Loucy (cell line): ENCODE results near the gene TMEM51.

Experiments
- H2AFZ ChIP-seq: fragments of 200-600 bp; sonication (generic); 2 replicates; pipeline ENCODE4 v1.6.0; 2016; ENCODE audit warnings: antibody characterized with exemption, mild to moderate bottlenecking, low read length, moderate library complexity
- H3F3A ChIP-seq: fragments of 200-600 bp; 2 replicates; pipeline ENCODE4 v1.6.0; 2016; ENCODE audit warnings: antibody characterized with exemption, low read depth, mild to moderate bottlenecking
- H3K27me3 ChIP-seq: fragments of 200-600 bp; sonication (generic); 2 replicates; pipeline ENCODE4 v1.6.1; 2014; ENCODE audit warnings: low read length, mild to moderate bottlenecking; ENCODE audit not compliant: insufficient read depth, poor library complexity, severe bottlenecking
- H3K36me3 ChIP-seq: fragments of 200-600 bp; sonication (generic); 2 replicates; pipeline ENCODE4 v1.6.1; 2016; ENCODE audit warnings: low read length; ENCODE audit not compliant: insufficient read depth
- H3K4me1 ChIP-seq: fragments of 200-600 bp; sonication (generic); 2 replicates; pipeline ENCODE4 v1.5.1; 2014; ENCODE audit warnings: low read length, mild to moderate bottlenecking; ENCODE audit not compliant: insufficient read depth, poor library complexity, severe bottlenecking
- H3K4me2 ChIP-seq: fragments of 200-600 bp; sonication (generic); 2 replicates; pipeline ENCODE4 v1.6.0; 2014; ENCODE audit warnings: antibody characterized with exemption, low read length, low read depth, mild to moderate bottlenecking; ENCODE audit not compliant: poor library complexity, severe bottlenecking
- H3K4me3 ChIP-seq: fragments of 200-600 bp; sonication (generic); 2 replicates; pipeline ENCODE4 v1.5.1; 2014; ENCODE audit warnings: low read length, mild to moderate bottlenecking, mixed read lengths; ENCODE audit not compliant: poor library complexity, severe bottlenecking
- H3K79me2 ChIP-seq: fragments of 200-600 bp; sonication (generic); 2 replicates; pipeline ENCODE4 v1.6.1; 2014; ENCODE audit warnings: low read length; ENCODE audit not compliant: insufficient read depth
- H3K9ac ChIP-seq: fragments of 200-600 bp; sonication (generic); 2 replicates; pipeline ENCODE4 v1.6.0; 2014; ENCODE audit warnings: mild to moderate bottlenecking, low read depth, low read length, moderate library complexity; ENCODE audit not compliant: poor library complexity, severe bottlenecking
- H3K9me2 ChIP-seq: fragments of 200-600 bp; sonication (generic); replicated peaks from 2 replicates; pipeline ENCODE4 v1.6.1; 2016; ENCODE audit warnings: low read depth, low read length, mixed read lengths
- H3K9me3 ChIP-seq: fragments of 200-600 bp; sonication (generic); 2 replicates; pipeline ENCODE4 v1.6.1; 2014; ENCODE audit warnings: mild to moderate bottlenecking, antibody characterized with exemption, low read length, low read depth; ENCODE audit not compliant: insufficient read depth
- H4K20me1 ChIP-seq: fragments of 200-600 bp; sonication (generic); 2 replicates; pipeline ENCODE4 v1.6.0; 2014; ENCODE audit warnings: antibody characterized with exemption, low read length, mild to moderate bottlenecking; ENCODE audit not compliant: insufficient read depth, poor library complexity, severe bottlenecking
- CTCF ChIP-seq: fragments of 200-600 bp; sonication (generic); conservative IDR thresholded peaks from 2 replicates; pipeline ENCODE4 v1.5.1; 2014; ENCODE audit warnings: mild to moderate bottlenecking, antibody characterized with exemption, low read length
- EZH2phosphoT487 ChIP-seq: fragments of 200-600 bp; IDR thresholded peaks from 2 replicates; pipeline ENCODE4 v1.6.1; 2018; ENCODE audit warnings: antibody characterized with exemption, mild to moderate bottlenecking, moderate library complexity, borderline replicate concordance

Gene TMEM51

GRCh38 chr1:15201849-15202551 lies 48.5 kb downstream of the TMEM51 start:
- H3K9me3 ChIP-seq: no peaks in the 10 kb centered on the region
- H3K9ac ChIP-seq: no peak overlapping the region
- H3K27me3 ChIP-seq: no peaks in the 10 kb centered on the region
- no peaks in the 10 kb centered on the region for H3K4me1 ChIP-seq
- no peaks in the 10 kb centered on the region for H3F3A ChIP-seq
- H2AFZ ChIP-seq: no peak overlapping the region
- H3K36me3 ChIP-seq: no peaks in the 10 kb centered on the region
- H4K20me1 ChIP-seq: no peaks in the 10 kb centered on the region
- no peaks in the 10 kb centered on the region for H3K9me2 ChIP-seq
- H3K4me2 ChIP-seq: no peak overlapping the region
- no peak overlapping the region for H3K4me3 ChIP-seq
- no peak for TF ChIP-seq CTCF
- TF ChIP-seq EZH2phosphoT487: no peak
- H3K79me2 ChIP-seq: no peaks in the 10 kb centered on the region

GRCh38 chr1:15204931-15205330 lies 51.4 kb downstream of the TMEM51 start:
- H3K9ac ChIP-seq: no peak overlapping the region
- H2AFZ ChIP-seq: no peak overlapping the region
- no peaks in the 10 kb centered on the region for H3K79me2 ChIP-seq
- H3K9me2 ChIP-seq: no peaks in the 10 kb centered on the region
- TF ChIP-seq CTCF: no peak
- no peak for TF ChIP-seq EZH2phosphoT487
- no peaks in the 10 kb centered on the region for H3F3A ChIP-seq
- no peaks in the 10 kb centered on the region for H3K27me3 ChIP-seq
- no peak overlapping the region for H3K4me2 ChIP-seq
- H3K9me3 ChIP-seq: no peaks in the 10 kb centered on the region
- no peaks in the 10 kb centered on the region for H3K36me3 ChIP-seq
- no peaks in the 10 kb centered on the region for H4K20me1 ChIP-seq
- H3K4me1 ChIP-seq: no peaks in the 10 kb centered on the region
- H3K4me3 ChIP-seq: no peak overlapping the region

- Histone ChIP-seq H3K9ac (no peak overlapping the region), H3K4me1 (no peaks in the 10 kb centered on the region), H3K36me3 (no peaks in the 10 kb centered on the region), H3K27me3 (no peaks in the 10 kb centered on the region), H3K9me3 (no peaks in the 10 kb centered on the region), H2AFZ (no peak overlapping the region), H3K4me2 (no peak overlapping the region), H3K9me2 (no peaks in the 10 kb centered on the region), H4K20me1 (no peaks in the 10 kb centered on the region), H3F3A (no peaks in the 10 kb centered on the region), H3K4me3 (no peak overlapping the region), H3K79me2 (no peaks in the 10 kb centered on the region)
- no peak for TF ChIP-seq EZH2phosphoT487
- no peak for TF ChIP-seq CTCF
Measured at GRCh38 chr1:15205586-15206346, 52.2 kb downstream of the TMEM51 start.
